NCI-H2081 treated with DMSO at 0.1 percent for 48 hours (cell line): Measurements from ENCODE around the gene SRGAP2B.
"Not testable (repeated sequence)": the region's sequence is repeated elsewhere in the genome, so short reads cannot be mapped to it uniquely, and the experiment has no call there.

Experiments
- DNase-seq: peaks from one replicate; lab custom pipeline; 2025; lab: John Stamatoyannopoulos, UW

The SRGAP2B gene

DNA sequence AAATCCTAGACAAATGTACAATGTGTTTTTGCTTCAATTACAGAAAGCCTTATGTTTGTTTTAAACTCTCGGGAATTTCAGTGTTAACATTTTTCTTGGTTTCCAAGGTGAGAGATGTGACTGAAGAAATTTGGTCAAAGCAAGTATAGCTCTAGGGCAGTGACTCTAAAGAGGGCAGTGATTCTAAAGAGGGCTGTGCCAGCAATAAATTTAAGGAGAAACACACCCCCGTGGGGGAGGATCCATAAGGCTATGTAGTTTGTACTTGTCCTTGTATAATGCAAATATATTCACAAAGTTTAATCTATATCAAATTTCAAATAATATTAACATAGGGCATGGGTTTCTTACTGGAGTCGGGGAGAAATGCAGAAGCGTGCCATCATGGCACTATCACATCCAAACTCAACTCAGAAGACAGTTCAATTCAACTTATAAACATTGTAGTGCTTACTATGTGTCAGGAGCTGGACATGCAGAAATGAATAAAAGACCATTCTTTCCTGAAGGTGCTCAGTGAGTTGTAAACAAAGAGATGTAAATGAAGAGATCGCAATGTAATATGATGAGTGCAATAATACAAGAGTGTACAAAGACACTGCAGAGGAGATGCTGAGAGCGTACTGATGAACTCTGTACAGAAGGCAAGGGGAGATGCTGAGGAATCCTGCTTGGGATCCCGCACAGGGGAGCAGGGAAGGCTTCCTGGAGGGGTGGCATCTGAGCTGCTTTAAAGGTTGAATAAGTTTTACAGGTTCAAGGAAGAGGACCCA lies 12.5 kb downstream of the SRGAP2B start:
- not testable (repeated sequence) for DNase-seq

DNA sequence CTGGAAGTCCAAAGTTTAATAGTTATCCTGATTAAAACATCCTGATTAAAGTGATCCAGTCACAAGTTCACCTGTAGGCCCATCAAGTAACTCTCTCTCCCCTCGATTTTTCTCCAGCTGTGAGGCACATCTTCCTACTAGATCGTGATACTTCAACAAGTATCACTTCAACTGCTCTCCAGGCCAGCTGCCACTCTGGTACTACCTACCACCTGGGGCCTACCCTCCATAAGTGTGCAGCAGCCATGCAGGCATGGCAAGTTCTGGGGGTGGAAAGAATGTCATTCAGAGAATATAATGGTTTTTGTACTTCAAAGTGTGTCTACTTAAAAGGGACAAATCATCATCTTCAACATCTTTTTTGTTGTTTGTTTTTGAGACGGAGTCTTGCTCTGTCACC lies 14.9 kb downstream of the SRGAP2B start:
- not testable (repeated sequence) for DNase-seq

DNA sequence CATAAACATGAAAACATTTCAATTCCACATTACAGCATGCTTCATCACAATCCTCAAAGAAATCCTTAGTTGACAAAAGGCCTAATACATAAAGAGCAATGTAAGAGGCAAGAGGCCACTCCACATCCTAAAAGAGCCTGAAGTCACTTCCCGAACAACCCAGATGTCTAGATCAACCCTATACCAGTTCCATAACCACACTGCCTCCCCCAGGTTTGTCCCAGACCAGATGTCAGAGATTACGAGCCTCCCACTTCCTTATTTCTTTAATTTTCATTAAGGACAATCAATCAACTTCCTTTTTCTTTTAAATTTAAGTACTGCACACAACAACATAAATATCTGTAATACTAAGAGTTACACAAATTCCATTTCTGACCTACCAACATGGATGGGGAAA lies 15.4 kb downstream of the SRGAP2B start:
- DNase-seq, result not testable (repeated sequence)

DNA sequence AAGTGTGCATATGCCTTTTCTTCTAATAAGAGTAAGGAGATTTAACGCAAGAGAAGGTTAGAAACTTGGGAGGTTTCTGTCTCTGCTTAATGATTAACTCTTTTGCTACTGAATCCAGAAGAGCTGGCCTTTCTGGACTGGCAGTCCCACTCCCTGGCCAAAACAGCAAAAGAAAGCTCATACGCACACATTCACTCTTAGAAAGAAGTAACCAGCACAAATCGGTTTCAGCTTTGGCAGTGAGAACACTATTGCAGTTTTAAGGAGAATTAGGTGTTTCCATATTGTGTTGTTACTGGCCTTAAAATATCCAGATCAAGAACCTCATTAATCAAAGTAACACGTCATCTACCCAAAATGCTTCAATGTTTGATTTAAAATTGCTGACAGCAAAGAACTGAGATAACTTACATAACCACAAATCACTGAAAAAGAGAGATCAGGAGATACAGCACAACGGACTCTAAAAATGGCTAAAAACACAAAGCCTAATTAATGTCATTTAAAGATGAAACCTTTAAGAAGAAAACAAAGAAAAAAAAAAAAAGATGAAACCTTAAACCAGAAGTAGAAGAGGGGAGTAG lies 16.2 kb downstream of the SRGAP2B start:
- not testable (repeated sequence) for DNase-seq

DNA sequence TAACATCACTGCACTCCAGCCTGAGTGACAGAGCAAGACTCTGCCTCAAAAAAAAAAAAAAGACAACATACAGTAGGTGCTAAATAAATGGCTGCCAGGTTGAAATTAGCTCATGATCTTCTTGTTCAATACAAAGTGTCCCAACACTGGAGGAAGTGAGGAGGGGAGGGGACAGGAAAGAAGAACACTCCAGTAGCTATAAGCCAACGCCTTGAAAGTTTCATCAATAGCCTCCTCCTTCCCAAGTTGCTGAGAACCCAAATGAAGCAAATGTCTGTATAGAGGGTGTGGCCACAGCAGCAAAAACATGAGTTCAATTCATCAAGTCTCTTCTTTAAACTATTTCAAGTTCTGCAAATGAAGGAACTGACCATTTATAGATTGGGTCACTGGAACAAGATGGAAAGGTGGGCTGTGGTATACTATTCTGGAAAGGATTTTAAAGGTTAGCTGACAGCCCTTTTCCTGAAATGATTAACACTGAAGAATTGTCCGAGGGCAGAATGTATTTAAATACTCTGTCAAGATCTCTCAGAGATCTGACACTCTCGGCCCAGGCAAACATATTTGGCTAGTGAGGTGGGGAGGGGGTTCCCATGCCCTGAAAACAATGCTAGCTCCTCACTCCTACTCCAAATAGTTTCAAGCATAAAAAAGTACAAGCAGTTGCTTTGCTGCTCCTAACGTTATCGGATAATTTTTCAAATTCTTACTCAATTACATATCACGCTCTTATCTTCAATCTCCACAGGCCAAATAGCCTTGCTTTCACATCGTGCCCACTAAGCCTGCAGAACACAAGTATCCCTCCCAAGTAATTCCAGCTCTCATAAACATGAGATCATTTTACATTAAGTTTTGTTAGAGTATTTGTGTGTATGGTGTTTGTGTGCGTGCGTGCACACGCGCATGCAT lies 17.0 kb downstream of the SRGAP2B start:
- DNase-seq, result not testable (repeated sequence)

DNA sequence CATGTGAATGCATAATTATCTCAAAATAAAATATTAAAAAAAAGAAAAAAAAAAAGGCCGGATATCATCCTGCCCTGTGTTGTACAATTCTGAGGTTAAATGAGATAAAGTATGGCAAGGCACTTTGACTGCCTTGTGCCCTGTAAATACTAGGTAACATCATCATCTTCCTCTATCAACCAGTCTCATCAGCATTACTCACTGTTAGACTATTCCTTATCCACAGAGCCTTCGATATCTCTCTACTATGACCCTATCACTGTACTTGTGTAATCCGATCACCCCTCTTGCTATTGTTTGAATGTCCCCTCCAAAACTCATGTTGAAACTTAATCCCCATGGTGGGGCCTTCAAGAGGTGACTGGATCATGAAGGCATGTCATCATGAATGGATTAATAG lies 18.3 kb downstream of the SRGAP2B start:
- DNase-seq, result not testable (repeated sequence)

DNA sequence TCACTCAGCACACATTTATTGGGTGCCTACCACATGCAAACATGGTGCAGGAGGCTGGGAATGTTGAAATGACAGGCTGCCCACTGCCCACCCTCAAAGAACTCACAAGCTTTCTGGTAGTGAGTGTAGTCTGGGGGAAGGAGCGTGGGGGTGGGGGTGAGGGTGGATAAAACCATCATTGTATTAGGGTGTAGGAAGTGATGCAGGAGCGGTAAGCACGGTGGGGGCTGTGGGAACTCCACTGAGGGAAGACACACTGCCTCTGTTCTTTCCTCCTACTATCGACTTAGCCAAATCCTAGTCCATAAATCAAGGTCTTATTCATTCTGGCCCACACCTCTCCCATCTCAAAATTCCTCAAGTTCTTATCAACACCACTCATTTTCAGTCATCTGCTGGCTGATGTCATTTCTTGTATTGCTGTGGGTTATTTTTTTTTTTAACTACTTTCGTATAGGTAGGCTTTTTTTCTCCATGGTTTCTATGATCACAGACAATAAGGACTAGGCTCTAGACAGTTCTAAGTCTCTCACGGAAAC lies 21.0 kb downstream of the SRGAP2B start:
- not testable (repeated sequence) for DNase-seq

DNA sequence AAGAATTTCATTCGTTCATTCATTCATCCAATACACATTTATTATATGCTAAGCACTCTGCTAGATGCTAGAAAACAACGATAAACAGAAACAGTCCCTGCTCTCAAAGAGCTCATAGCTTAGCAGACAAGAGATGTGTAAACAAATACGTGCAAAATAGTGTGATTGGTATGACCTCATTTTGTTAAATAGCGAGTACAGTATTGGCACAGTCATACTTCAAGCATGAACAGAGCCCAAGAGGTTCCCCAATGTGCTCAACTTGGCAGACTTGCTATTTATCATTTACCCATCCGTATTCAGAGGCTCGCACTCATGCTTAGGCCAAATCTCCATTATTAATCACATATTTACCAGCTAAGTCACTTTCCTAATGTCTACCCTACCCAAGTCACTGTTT lies 23.6 kb downstream of the SRGAP2B start:
- DNase-seq, result not testable (repeated sequence)

DNA sequence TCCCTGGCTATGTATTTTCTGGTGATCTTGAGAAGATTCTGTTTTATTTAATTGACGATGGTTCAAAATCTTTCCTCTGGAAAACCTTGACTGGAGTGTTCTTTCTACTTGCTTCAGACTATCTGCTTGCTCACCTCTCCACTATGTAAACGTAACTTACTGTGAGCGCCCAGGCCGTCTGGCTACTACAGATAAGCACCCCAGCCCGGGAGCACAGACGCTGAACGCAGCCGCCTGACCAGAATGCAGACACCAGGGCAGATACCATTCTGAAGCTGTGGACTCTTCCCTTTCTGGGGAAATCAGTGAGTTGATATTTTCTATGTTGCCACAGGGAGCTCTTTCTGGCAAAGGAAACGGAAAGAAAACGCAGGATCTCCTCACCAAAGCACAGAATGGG lies 28.6 kb downstream of the SRGAP2B start:
- not testable (repeated sequence) for DNase-seq

DNA sequence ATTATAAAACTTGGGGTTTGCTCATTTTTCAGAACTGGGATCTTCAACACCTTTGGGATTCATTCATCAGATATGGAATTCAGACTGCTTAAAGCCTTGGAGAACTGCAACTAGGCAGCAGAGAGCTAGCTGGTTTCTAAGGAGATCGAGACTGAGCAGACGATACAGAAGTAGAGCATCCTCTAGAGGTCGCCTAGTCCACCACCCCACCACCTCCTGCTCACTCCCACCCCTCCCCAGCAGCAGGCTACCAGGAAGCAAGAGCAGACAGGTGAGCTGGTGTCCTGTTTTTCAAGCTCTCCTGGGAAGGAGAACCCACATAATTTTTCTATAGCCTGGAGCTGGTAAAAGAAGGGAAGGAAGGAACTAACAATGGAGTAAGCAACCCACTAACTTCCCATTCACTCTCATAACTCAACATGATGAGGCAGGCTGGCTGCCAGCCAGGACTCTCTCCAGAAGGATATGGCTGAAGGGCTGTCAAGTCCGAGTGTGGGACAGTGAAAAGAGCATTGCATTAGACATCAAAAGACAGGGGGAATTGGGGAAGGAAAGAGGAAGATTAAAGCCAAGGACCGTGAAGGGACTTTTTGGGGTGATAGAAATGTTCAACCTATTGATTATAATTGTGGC lies 29.8 kb downstream of the SRGAP2B start:
- DNase-seq, result not testable (repeated sequence)

DNA sequence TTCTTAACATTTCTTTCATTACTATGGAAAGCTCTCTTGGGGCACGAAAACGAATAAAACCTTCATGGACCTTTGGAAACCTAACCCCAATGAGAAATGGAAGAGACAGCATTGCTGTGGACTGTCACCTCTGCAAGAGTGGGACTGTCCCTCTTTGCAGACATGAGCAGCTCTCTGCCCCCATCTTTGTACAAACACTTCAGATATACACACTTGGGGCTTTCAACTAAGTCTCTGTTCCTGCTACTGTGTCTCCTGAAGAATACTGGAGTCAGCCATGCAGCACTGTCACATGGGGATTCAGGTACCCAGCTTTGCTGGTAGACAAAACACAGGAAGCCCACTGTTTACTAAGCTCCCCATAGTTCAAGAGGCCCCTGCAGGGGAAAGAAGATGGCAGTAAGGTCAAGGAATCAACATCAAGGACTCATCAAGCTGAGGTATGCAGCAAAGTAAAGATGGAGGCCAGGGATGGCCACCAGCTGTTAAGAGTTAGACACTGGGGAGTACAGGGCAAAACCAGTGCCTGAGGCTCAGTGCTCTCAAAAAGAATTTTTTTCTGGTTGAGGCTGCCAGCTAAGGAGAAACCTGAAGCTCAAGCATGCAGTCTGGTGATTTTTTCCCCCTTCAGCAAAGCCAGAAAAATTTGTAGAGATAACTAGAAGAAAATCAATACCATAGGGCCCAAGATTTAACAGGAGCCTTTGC lies 31.0 kb downstream of the SRGAP2B start:
- DNase-seq, result not testable (repeated sequence)

DNA sequence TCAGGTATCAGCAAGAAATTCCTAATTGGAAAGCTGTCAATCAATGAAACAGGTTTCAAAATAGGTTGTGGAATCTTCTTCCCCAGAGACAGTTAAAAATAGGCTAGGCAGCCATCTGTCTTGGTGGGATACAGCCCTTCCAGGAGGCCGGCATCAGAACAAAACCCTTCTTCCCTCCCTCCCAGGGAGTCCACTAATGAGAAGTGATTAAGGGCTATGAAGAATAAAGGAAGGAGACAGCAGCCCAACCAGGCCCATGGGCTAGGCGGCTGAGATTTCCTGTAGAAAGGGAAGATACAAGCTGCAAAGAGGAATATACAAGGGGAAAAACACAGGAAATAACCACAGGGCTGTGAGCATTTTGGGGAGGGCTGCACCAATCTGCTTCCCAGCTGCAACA lies 31.8 kb downstream of the SRGAP2B start:
- not testable (repeated sequence) for DNase-seq

DNA sequence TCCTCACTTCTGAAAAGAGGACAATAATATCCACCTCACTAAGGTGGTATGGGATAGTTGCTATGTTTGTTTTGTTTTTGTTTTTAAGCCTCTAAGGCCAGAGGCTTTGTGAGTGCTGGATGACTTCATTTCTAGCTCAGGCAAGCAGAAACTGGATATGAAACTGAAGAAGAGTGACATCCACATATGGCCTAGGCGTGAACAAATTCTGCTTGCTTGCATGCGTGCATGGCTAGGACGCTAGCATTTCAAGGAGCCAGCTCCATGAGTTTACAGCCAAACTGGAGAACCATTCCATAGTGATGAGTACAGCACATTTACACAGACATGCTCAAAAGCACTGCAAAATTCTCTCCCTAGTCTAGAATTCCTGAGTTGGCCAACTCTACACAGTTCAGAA lies 36.9 kb downstream of the SRGAP2B start:
- DNase-seq, result not testable (repeated sequence)

DNA sequence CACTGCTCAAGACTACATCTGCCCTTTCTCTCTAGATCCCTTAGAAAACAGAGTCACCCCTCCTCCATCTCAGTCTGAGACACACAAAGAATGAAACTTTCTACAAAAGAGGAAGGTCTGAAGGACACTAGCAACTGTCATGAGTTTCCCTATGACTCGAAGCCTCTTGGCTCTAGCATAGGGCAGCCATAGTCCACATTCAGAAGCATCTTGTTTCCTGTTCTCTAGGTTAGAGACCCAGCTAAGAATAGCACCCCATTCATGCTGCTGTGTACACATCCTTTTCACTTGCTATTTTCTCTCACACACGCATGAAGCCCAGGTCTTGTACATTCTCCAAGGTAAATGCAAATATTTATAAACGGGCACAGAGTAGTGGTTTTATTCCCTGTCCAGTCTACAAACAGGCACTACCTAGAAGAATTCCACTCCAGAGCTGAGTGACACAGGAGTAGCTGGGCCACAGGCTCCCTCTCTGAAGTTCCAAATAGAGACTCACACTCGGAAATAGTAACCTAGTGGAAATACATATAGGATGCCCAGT lies 39.8 kb downstream of the SRGAP2B start:
- not testable (repeated sequence) for DNase-seq

DNA sequence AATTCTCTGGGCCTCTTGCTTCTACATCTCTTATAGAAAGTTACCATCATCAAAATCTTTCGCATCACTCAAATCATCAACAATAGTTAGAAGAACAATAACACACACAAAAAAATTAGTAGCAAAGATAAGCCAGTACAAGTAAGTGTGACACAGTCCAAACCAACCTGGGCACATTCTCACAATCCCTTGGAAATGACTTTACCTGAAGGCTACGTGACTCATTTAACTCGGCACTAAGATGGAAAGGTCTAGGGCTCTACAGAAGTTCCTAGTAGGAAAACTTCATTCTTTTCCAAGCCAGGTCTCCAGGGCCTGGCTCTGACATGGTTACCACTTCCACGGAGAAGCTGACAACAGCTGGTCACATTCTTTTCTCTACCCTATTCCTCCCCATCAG lies 41.7 kb downstream of the SRGAP2B start:
- not testable (repeated sequence) for DNase-seq

DNA sequence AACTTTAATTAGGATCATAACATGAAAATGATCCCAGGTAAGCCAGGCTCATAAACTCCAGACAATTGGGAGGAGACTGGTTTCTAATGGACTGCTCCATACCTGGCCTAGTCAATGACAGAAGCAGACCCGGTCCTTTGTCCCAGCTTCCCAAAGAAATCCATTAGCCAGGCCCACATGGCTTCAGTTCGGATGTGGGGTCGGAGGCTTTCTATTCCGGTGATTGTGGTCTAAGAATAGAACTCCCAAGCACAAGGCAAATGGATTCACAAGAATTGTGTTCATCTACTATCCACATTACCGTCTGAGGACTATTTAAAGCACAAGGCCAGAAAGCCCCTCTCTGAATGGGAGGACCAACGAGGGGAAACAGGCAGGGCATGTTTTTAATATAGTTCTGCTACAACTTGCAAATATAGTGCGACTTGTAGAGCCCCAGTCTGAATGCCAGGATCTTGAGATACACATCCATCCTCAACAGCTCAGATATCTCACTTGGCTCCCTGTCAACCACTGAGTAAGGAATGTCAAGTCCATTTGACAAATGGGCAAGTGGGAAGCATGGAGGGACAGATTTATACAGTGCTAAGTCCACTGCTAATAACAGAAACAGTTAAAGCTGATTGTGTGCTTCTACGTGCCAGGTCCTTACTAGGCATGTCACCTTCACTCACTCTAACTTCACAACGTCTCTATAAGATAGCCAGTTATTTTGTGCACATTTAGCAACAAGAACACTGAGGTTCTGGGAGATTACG lies 42.9 kb downstream of the SRGAP2B start:
- DNase-seq, result not testable (repeated sequence)

DNA sequence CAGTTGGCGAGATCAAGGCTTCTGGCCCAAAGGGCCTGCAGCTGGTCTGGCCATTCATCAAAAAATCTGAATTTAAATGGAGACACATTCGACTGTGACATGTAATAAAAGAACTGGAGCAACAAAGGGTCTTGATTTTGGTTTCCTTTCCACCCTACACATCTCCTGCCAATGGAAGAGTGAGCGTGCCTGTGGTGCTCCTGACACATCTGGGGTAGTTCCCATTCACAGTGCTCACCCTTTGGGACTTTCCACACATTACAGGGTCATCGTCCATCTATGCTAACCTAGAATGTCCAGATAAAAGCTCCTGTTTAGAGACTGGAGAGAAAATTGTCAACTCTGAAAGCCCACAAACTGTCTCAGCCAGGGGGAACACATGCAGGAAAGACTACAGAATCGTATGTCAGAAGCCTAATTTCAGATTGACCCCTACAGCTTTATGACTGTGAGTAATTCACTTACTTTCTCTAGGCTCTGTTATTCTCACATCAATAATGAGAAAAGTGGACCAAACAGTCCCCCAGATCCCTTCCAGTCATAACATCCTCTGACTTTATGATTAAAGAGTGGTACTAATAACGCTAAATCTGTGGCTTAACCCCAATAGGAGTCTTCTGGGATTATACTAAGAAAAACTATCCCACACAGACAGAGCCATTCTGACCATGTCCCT lies 46.8 kb downstream of the SRGAP2B start:
- DNase-seq, result not testable (repeated sequence)

DNA sequence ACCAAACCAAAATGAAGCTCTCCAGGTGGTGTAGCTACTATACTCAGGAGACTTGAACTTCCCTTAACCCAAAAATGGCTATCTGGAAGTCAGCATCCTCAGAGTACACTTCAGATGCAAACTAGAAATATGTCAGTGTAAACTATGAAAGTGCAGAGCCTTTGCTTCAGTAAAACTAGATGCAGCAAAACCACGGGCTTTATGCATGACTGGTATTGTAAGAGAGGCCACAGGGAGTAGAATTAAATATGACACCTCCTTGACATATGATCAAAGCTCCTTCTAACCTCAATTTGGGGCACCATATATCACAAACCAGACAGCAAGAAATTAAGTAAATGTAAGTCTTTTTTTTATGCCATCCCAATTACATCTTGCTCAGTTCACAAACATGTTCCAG lies 47.6 kb downstream of the SRGAP2B start:
- not testable (repeated sequence) for DNase-seq

DNA sequence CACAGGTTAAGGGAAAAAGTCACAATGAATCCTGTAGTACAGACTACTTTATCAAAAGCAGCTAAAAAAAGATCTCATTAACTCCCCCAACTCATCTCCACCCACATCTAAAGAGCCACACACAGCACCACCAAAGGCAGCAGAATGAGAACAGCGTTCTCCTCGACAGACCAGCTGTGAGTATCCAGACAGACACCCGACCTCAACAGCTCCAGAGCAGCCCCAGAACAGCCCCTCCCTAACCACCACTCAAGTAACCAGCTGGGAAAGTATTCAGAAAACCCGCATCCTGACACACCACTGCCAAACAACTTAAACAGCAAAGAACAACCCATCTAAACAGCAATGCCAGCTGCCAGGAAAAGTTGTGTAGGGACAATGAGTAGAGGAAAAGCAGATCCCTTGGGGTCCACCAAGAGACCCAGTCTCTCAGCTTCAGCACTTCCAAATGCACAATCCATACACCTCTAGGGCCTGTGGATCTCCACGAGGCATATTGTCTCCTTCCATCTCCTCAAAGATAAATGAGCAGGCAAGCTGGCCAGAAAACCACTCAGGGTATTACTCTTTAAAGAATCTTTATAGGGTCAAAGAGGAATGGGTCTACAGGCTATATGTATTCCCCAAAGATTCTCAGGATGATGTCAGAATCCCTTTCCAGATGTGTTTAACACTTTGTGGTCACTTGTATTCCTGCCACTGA lies 49.4 kb downstream of the SRGAP2B start:
- DNase-seq, result not testable (repeated sequence)
